Body of pancreas (tissue), 4 donors: ENCODE measurements around the gene CHRD.

Source experiments
- CTCF ChIP-seq, 7 experiments: fragments of 450-650 bp in 4 of 7; fragments of 200-600 bp in 3 of 7; sonication (generic) in 3 of 7; IDR thresholded peaks; one replicate each; pipeline ENCODE4 v1.5.1; 2016 to 2019; ENCODE audit warnings: antibody characterized with exemption in 7 of 7
- POLR2A ChIP-seq, 3 donors: fragments of 450-650 bp; IDR thresholded peaks; one replicate each; pipeline ENCODE4 v1.6.1; 2016; ENCODE audit warnings: antibody characterized with exemption in 3 of 3, mild to moderate bottlenecking in 2 of 3

GRCh38 chr3:184378651-184379357 lies 1.1 kb upstream of the CHRD start:
- TF ChIP-seq POLR2A (IDR thresholded peaks at IDR 0.05) (no peak), CTCF (IDR thresholded peaks at IDR 0.05) (no peak)
